ENCODE measurements around the gene MNAT1. TPM values are rescaled to one million over a fixed set of nuclear protein-coding genes. Genes with fewer than 3 reads are reported as not detected.
A peak's percentile ranks its signal among the peaks of the same experiment; 100 is the strongest.
"Not testable (repeated sequence)": the region's sequence is repeated elsewhere in the genome, so short reads cannot be mapped to it uniquely, and the experiment has no call there.

Gene MNAT1
- total RNA-seq, 1 donor from 2014 or later, result 75.4 TPM

DNA sequence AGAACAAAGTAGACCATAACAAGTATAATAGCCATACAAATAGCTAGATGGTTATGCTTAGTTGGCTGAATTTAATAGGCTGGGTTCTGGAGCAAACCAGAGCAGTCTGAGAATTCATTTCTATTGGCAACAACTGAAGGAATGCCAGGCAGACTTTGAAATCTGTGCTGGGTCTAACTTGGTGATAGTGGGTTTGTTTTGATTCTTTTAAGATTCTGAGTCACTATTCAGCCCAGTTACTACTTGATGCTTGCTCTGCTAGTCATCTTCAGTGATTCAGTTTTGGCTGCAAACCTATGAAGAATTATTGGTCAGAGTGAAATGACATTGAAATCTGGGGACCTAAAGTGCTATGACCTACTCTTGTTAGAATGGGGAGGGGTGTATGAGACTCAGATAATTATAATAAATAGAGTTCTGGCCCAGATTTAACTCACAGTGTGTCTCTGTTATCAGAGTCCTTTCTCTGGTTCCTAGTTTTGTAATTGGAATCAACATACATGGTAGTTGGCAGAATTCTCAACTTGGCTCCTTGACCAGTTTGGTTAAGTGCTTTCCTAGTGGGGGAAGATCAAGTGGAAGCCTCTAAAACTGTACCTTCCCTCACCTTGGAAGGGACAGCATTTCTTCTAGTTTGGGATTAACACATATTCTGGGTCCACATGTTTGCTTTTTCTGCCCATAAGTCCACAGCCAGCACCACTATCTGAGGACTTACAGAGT lies 43.5 kb downstream of the MNAT1 start:
- H3K4me3 ChIP-seq (ENCODE audit: low read depth, low read length), result no peak overlapping the region
- TF ChIP-seq, protein P1, sequence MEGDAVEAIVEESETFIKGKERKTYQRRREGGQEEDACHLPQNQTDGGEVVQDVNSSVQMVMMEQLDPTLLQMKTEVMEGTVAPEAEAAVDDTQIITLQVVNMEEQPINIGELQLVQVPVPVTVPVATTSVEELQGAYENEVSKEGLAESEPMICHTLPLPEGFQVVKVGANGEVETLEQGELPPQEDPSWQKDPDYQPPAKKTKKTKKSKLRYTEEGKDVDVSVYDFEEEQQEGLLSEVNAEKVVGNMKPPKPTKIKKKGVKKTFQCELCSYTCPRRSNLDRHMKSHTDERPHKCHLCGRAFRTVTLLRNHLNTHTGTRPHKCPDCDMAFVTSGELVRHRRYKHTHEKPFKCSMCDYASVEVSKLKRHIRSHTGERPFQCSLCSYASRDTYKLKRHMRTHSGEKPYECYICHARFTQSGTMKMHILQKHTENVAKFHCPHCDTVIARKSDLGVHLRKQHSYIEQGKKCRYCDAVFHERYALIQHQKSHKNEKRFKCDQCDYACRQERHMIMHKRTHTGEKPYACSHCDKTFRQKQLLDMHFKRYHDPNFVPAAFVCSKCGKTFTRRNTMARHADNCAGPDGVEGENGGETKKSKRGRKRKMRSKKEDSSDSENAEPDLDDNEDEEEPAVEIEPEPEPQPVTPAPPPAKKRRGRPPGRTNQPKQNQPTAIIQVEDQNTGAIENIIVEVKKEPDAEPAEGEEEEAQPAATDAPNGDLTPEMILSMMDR (conservative IDR thresholded peaks at IDR 0.05; ENCODE audit: low read depth, low read length), result no peak
- peak; percentile 52 for DNase-seq (ENCODE audit: low read depth)

DNA sequence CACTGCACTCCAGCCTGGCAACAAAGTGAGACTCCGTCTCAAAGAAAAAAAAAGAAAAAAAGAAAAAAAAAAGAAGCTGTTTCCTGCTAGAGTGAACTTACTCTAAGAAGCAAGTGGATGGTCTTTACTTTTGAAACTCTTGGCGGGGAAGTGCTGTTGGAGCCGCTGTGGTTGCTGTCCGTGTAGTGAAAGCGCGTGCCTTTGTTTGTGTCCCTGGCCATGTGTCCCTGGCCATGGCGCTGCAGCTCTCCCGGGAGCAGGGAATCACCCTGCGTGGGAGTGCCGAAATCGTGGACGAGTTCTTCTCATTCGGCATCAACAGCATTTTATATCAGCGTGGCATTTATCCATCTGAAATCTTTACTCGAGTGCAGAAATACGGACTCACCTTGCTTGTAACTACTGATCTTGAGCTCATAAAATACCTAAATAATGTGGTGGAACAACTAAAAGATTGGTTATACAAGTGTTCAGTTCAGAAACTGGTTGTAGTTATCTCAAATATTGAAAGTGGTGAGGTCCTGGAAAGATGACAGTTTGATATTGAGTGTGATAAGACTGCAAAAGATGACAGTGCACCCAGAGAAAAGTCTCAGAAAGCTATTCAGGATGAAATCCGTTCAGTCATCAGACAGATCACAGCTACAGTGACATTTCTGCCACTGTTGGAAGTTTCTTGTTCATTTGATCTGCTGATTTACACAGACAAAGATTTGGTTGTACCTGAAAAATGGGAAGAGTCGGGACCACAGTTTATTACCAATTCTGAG lies 45.4 kb downstream of the MNAT1 start:
- H3K4me3 ChIP-seq (ENCODE audit: low read depth, low read length); DNase-seq (ENCODE audit: low read depth): not testable (repeated sequence)

DNA sequence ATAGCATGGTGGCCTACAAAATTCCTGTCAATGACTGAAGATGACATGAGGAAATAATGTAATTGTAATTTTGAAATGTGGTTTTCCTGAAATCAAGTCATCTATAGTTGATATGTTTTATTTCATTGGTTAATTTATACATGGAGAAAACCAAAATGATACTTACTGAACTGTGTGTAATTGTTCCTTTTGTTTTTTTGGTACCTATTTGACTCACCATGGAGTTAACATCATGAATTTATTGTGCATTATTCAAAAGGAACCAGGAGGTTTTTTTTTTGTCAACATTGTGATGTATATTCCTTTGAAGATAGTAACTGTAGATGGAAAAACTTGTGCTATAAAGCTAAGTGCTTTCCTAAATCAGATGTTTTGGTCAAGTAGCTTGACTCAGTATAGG lies 46.0 kb downstream of the MNAT1 start:
- H3K4me3 ChIP-seq (ENCODE audit: low read depth, low read length); DNase-seq (ENCODE audit: low read depth): not testable (repeated sequence)

DNA sequence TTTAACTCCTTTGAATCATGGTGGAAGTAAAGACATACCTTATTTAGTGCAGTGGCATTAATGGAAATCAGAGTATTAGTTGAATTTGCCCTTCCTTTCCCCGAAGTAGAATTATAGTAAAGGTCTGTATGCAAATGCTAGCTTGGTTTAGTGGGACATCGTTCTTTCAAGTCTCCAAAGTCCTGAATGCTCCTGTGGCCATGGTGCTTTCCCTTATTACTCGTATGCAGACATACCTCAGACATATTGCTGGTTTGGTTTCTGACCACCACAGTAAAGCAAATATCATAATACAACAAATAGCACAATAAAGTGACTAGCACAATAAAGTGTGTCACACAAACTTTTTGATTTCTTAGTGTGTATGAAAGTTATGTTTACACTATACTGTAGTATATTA lies 52.3 kb downstream of the MNAT1 start:
- H3K4me3 ChIP-seq (ENCODE audit: low read depth, low read length), result no peak overlapping the region
- DNase-seq (ENCODE audit: low read depth), result no peak
- TF ChIP-seq, protein P1 (conservative IDR thresholded peaks at IDR 0.05; ENCODE audit: low read depth, low read length), result no peak

DNA sequence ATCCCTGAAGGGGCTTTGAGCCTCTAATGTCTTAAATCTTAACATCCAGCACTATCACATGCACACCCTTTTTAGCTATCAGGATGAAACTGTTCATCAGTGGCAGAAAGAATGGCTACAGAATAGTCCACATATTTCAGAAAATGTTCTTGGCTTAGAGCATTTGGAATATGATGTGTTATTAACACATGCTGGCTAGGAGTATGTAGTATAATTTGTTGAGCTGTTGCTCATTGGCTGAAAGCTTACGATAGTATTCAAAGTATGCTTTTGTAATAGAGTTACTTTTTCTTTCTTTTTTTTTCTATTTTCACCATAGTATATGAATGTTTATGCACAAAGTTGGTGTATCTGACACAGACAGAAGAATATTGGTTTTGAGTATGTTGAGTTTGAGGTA lies 55.1 kb downstream of the MNAT1 start:
- no peak for DNase-seq (ENCODE audit: low read depth)
- TF ChIP-seq, protein P1 (conservative IDR thresholded peaks at IDR 0.05; ENCODE audit: low read depth, low read length), result no peak
- no peak overlapping the region for H3K4me3 ChIP-seq (ENCODE audit: low read depth, low read length)

DNA sequence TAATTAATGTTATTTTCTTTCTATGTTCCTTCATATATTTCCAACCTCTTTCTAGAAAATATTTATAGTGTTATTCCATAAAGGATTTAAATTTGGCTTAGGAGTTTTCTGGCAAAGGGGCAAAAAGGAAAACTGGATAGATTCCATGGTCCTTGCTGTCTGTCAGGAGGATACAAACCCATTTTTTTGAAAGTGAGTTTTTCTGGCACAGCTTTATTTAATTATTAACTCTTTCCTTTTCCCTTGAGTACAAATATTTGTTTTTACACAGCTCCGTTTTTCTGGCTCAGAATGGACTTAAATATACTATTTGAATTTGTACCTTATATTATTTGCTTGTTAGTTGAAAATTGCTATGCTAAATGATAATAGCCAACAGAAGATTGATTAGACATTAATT lies 56.3 kb downstream of the MNAT1 start:
- TF ChIP-seq, protein P1 (conservative IDR thresholded peaks at IDR 0.05; ENCODE audit: low read depth, low read length), result no peak
- H3K4me3 ChIP-seq (ENCODE audit: low read depth, low read length), result no peak overlapping the region
- no peak for DNase-seq (ENCODE audit: low read depth)

DNA sequence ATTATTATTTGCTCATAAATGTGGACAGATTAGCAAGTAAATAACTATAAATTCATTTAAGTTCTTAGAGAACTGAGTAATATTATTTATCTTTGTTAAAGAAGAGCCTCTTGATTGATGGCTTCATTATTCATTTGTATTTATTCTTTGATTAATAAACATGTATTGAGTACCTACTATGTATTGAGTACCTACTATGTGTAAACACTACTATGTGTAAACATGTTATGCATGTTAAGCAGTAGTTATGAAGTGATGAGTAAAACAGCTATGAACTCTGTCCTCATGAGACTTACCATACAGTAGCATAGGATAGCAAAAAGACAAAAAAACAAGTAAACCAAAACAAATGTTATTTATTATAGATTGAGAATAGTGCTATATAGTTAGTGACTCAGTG lies 61.9 kb downstream of the MNAT1 start:
- no peak for DNase-seq (ENCODE audit: low read depth)
- H3K4me3 ChIP-seq (ENCODE audit: low read depth, low read length), result no peak overlapping the region
- TF ChIP-seq, protein P1 (conservative IDR thresholded peaks at IDR 0.05; ENCODE audit: low read depth, low read length), result no peak

DNA sequence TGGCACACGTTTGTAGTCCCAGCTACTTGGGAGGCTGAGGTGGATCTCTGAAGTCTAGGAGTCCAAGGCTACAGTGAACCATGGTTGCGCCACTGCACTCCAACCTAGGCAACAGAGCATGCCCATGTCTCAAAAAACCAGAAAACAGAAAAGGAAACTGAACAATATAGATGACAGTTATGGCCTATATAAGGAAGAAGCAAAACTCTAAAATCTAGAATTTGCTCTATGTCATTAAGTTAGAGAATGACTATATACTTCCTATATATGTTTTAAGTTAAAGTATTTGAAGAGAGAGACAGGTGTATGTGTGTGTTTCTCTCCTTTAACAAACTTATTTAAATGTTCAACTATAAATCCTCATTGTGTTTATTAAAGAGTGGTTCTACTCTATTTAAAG lies 65.8 kb downstream of the MNAT1 start:
- TF ChIP-seq, protein P1 (conservative IDR thresholded peaks at IDR 0.05; ENCODE audit: low read depth, low read length), result no peak
- no peak for DNase-seq (ENCODE audit: low read depth)
- H3K4me3 ChIP-seq (ENCODE audit: low read depth, low read length), result no peak overlapping the region

All from epithelial cell of proximal tubule (primary cell).